ENCODE results near the gene SLC41A2.

Gene SLC41A2

DNA sequence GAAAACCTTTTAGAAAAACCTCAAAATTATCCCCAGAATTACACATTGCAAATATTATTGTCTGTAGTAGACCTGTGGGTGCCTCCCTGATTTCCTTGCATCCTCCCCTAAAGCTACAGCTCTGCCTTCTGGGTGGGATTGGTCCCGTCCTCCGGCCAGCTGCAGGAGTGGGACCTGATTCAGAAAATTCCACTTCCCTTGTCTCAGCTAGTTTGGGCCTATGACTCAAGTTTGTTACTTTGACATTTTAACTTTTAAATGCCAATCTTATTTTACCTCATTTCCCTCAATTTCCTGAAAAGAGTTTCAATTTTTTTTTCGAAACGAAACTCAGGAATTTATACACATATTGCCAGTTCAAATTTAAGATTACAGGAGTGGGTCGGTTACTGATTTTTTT is 13.2 kb upstream of the SLC41A2 start:
- no peak overlapping the region for H2BK120ac ChIP-seq (ENCODE audit: low read depth, low read length)

GRCh38 chr12:104969343-104969742 is 11.3 kb upstream of the SLC41A2 start:
- no peak for DNase-seq (ENCODE audit: low spot score)
- Histone ChIP-seq H3K27me3 (ENCODE audit: control insufficient read depth in 3 of 3, insufficient read depth in 3 of 3, low read depth in 1 of 3, low read length in 3 of 3) (peaks cover 0 to 18% (median 0%) of the 10 kb centered on the region in 3 experiments), H2AK5ac (ENCODE audit: low read depth, low read length) (no peak overlapping the region), H2BK15ac (ENCODE audit: low read length) (no peak overlapping the region), H3K79me1 (ENCODE audit: low read depth, low read length) (no peaks in the 10 kb centered on the region), H3K4ac (ENCODE audit: low read length) (no peak overlapping the region), H3K4me3 (ENCODE audit: low read length in 2 of 2) (no peak overlapping the region), H3K14ac (ENCODE audit: low read length) (no peak overlapping the region), H3K4me2 (ENCODE audit: insufficient read depth, low read length, poor library complexity, severe bottlenecking) (no peak overlapping the region), H3K36me3 (replicated peaks in 1 of 2; ENCODE audit: control insufficient read depth in 2 of 2, insufficient read depth in 2 of 2, low read length in 2 of 2) (no peaks in the 10 kb centered on the region), H2AFZ (ENCODE audit: low read length) (no peak overlapping the region), H4K8ac (ENCODE audit: low read depth, low read length) (no peak overlapping the region), H2BK120ac (ENCODE audit: low read depth, low read length) (no peak overlapping the region), H3K27ac (replicated peaks; ENCODE audit: low read length) (no peak overlapping the region), H3K23ac (ENCODE audit: low read depth, low read length, poor library complexity) (no peak overlapping the region), H3K18ac (ENCODE audit: low read length) (no peak overlapping the region), H3K4me1 (ENCODE audit: control insufficient read depth in 2 of 2, insufficient read depth in 1 of 2, low read depth in 1 of 2, low read length in 2 of 2) (peaks cover 0 to 6% of the 10 kb centered on the region in 2 donors), H2BK5ac (ENCODE audit: low read length) (no peak overlapping the region), H3K9ac (ENCODE audit: low read depth, low read length, poor library complexity) (no peak overlapping the region), H2BK12ac (ENCODE audit: low read length) (no peak overlapping the region), H3K9me3 (replicated peaks in 1 of 2; ENCODE audit: control insufficient read depth in 2 of 2, insufficient read depth in 1 of 2, low read depth in 1 of 2, low read length in 2 of 2) (peaks cover 2 to 4% of the 10 kb centered on the region in 2 donors), H4K91ac (ENCODE audit: low read depth, low read length, poor library complexity) (no peak overlapping the region)
- no CpG with 5 or more reads among the region's 3 CpGs for WGBS, 2 donors (ENCODE audit: extremely low coverage in 2 of 2, insufficient read length in 2 of 2, insufficient replicate concordance in 1 of 2)

More for the DNA sequence above, 13.2 kb upstream of the SLC41A2 start:
- DNase-seq (ENCODE audit: low spot score): no peak
- Histone ChIP-seq H3K4me3 (ENCODE audit: low read length in 2 of 2) (no peak overlapping the region), H3K79me1 (ENCODE audit: low read depth, low read length) (no peaks in the 10 kb centered on the region), H3K36me3 (replicated peaks in 1 of 2; ENCODE audit: control insufficient read depth in 2 of 2, insufficient read depth in 2 of 2, low read length in 2 of 2) (no peaks in the 10 kb centered on the region), H3K9ac (ENCODE audit: low read depth, low read length, poor library complexity) (no peak overlapping the region), H2BK5ac (ENCODE audit: low read length) (no peak overlapping the region), H4K8ac (ENCODE audit: low read depth, low read length) (no peak overlapping the region), H4K91ac (ENCODE audit: low read depth, low read length, poor library complexity) (no peak overlapping the region), H2AK5ac (ENCODE audit: low read depth, low read length) (no peak overlapping the region), H3K4me1 (ENCODE audit: control insufficient read depth in 2 of 2, insufficient read depth in 1 of 2, low read depth in 1 of 2, low read length in 2 of 2) (no peaks in the 10 kb centered on the region), H3K27me3 (ENCODE audit: control insufficient read depth in 3 of 3, insufficient read depth in 3 of 3, low read depth in 1 of 3, low read length in 3 of 3) (peaks cover 0 to 18% (median 0%) of the 10 kb centered on the region in 3 experiments), H3K23ac (ENCODE audit: low read depth, low read length, poor library complexity) (no peak overlapping the region), H2BK15ac (ENCODE audit: low read length) (no peak overlapping the region), H2BK12ac (ENCODE audit: low read length) (no peak overlapping the region), H3K14ac (ENCODE audit: low read length) (no peak overlapping the region), H3K4ac (ENCODE audit: low read length) (no peak overlapping the region), H3K9me3 (replicated peaks in 1 of 2; ENCODE audit: control insufficient read depth in 2 of 2, insufficient read depth in 1 of 2, low read depth in 1 of 2, low read length in 2 of 2) (no peaks in the 10 kb centered on the region), H2AFZ (ENCODE audit: low read length) (no peak overlapping the region), H3K4me2 (ENCODE audit: insufficient read depth, low read length, poor library complexity, severe bottlenecking) (no peak overlapping the region), H3K18ac (ENCODE audit: low read length) (no peak overlapping the region), H3K27ac (replicated peaks; ENCODE audit: low read length) (no peak overlapping the region)
- no CpG with 5 or more reads among the region's 5 CpGs for WGBS, 2 donors (ENCODE audit: extremely low coverage in 2 of 2, insufficient read length in 2 of 2, insufficient replicate concordance in 1 of 2)

DNA sequence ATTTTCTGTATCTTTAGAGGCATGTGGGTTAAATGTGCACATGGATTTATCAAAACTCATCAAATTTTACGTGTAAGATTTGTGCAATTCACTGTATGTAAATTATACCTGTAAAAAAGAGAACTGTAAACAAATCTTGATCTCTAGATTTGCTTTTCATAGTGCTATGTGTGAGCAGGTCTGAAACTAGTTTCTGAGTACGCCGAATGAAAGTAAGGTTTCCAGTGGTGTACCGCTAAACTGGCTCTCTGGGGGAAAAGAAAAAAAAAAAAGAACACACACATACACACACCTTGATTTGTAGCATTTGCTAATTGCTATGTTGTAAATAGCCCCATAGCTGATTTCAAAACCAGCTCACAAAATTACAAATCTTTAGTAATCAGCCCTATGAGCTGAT is 8.6 kb upstream of the SLC41A2 start:
- H3K36me3 ChIP-seq (replicated peaks in 1 of 2; ENCODE audit: control insufficient read depth in 2 of 2, insufficient read depth in 2 of 2, low read length in 2 of 2): no peaks in the 10 kb centered on the region
- no peak overlapping the region for H4K91ac ChIP-seq (ENCODE audit: low read depth, low read length, poor library complexity)
- H3K4ac ChIP-seq (ENCODE audit: low read length): no peak overlapping the region
- WGBS, 2 donors (ENCODE audit: extremely low coverage in 2 of 2, insufficient read length in 2 of 2, insufficient replicate concordance in 1 of 2): no CpG with 5 or more reads among the region's 4 CpGs
- no peak for DNase-seq (ENCODE audit: low spot score)
- H2BK12ac ChIP-seq (ENCODE audit: low read length): no peak overlapping the region
- H3K14ac ChIP-seq (ENCODE audit: low read length): no peak overlapping the region
- no peak overlapping the region for H4K8ac ChIP-seq (ENCODE audit: low read depth, low read length)
- H3K4me2 ChIP-seq (ENCODE audit: insufficient read depth, low read length, poor library complexity, severe bottlenecking): no peak overlapping the region
- H3K23ac ChIP-seq (ENCODE audit: low read depth, low read length, poor library complexity): no peak overlapping the region
- H2BK15ac ChIP-seq (ENCODE audit: low read length): no peak overlapping the region
- peaks cover 2 to 4% of the 10 kb centered on the region in 2 donors for H3K9me3 ChIP-seq (replicated peaks in 1 of 2; ENCODE audit: control insufficient read depth in 2 of 2, insufficient read depth in 1 of 2, low read depth in 1 of 2, low read length in 2 of 2)
- H2BK120ac ChIP-seq (ENCODE audit: low read depth, low read length): no peak overlapping the region
- peaks cover 0 to 18% (median 0%) of the 10 kb centered on the region in 3 experiments for H3K27me3 ChIP-seq (ENCODE audit: control insufficient read depth in 3 of 3, insufficient read depth in 3 of 3, low read depth in 1 of 3, low read length in 3 of 3)
- no peak overlapping the region for H3K9ac ChIP-seq (ENCODE audit: low read depth, low read length, poor library complexity)
- H3K27ac ChIP-seq (replicated peaks; ENCODE audit: low read length): no peak overlapping the region
- peaks cover 0 to 13% of the 10 kb centered on the region in 2 donors for H3K4me1 ChIP-seq (ENCODE audit: control insufficient read depth in 2 of 2, insufficient read depth in 1 of 2, low read depth in 1 of 2, low read length in 2 of 2)
- no peak overlapping the region for H2AFZ ChIP-seq (ENCODE audit: low read length)
- no peak overlapping the region for H2AK5ac ChIP-seq (ENCODE audit: low read depth, low read length)
- H3K79me1 ChIP-seq (ENCODE audit: low read depth, low read length): no peaks in the 10 kb centered on the region
- H3K18ac ChIP-seq (ENCODE audit: low read length): no peak overlapping the region
- no peak overlapping the region for H3K4me3 ChIP-seq (ENCODE audit: low read length in 2 of 2)
- no peak overlapping the region for H2BK5ac ChIP-seq (ENCODE audit: low read length)

- no peak overlapping the region for H2BK120ac ChIP-seq (ENCODE audit: low read depth, low read length)
- DNase-seq (ENCODE audit: low spot score): no peak
- no peak overlapping the region for H3K9ac ChIP-seq (ENCODE audit: low read depth, low read length, poor library complexity)
- H3K27ac ChIP-seq (replicated peaks; ENCODE audit: low read length): no peak overlapping the region
- H3K4me1 ChIP-seq (ENCODE audit: control insufficient read depth in 2 of 2, insufficient read depth in 1 of 2, low read depth in 1 of 2, low read length in 2 of 2): peaks cover 0 to 13% of the 10 kb centered on the region in 2 donors
- H3K18ac ChIP-seq (ENCODE audit: low read length): no peak overlapping the region
- H3K9me3 ChIP-seq (replicated peaks in 1 of 2; ENCODE audit: control insufficient read depth in 2 of 2, insufficient read depth in 1 of 2, low read depth in 1 of 2, low read length in 2 of 2): peaks cover 2 to 4% of the 10 kb centered on the region in 2 donors
- WGBS, 2 donors (ENCODE audit: extremely low coverage in 2 of 2, insufficient read length in 2 of 2, insufficient replicate concordance in 1 of 2): no CpG with 5 or more reads among the region's 2 CpGs
- H3K4me3 ChIP-seq (ENCODE audit: low read length in 2 of 2): no peak overlapping the region
- no peak overlapping the region for H2BK15ac ChIP-seq (ENCODE audit: low read length)
- no peak overlapping the region for H4K8ac ChIP-seq (ENCODE audit: low read depth, low read length)
- H3K14ac ChIP-seq (ENCODE audit: low read length): no peak overlapping the region
- H3K4me2 ChIP-seq (ENCODE audit: insufficient read depth, low read length, poor library complexity, severe bottlenecking): no peak overlapping the region
- no peaks in the 10 kb centered on the region for H3K36me3 ChIP-seq (replicated peaks in 1 of 2; ENCODE audit: control insufficient read depth in 2 of 2, insufficient read depth in 2 of 2, low read length in 2 of 2)
- no peak overlapping the region for H2AK5ac ChIP-seq (ENCODE audit: low read depth, low read length)
- H3K27me3 ChIP-seq (ENCODE audit: control insufficient read depth in 3 of 3, insufficient read depth in 3 of 3, low read depth in 1 of 3, low read length in 3 of 3): peaks cover 0 to 11% (median 2%) of the 10 kb centered on the region in 3 experiments
- no peaks in the 10 kb centered on the region for H3K79me1 ChIP-seq (ENCODE audit: low read depth, low read length)
- no peak overlapping the region for H2BK12ac ChIP-seq (ENCODE audit: low read length)
- no peak overlapping the region for H3K23ac ChIP-seq (ENCODE audit: low read depth, low read length, poor library complexity)
- no peak overlapping the region for H2BK5ac ChIP-seq (ENCODE audit: low read length)
- H4K91ac ChIP-seq (ENCODE audit: low read depth, low read length, poor library complexity): no peak overlapping the region
- no peak overlapping the region for H3K4ac ChIP-seq (ENCODE audit: low read length)
- no peak overlapping the region for H2AFZ ChIP-seq (ENCODE audit: low read length)
Observed at GRCh38 chr12:104964856-104965205, 6.7 kb upstream of the SLC41A2 start.

Measured in neuronal stem cell (in vitro differentiated cells).